Measurements from ENCODE around the gene IGFBP2. TPM values are rescaled to one million over a fixed set of nuclear protein-coding genes. Genes with fewer than 3 reads are reported as not detected.

IGFBP2 gene
- total RNA-seq, 1 donor from 2014 or later: 136 TPM

DNA sequence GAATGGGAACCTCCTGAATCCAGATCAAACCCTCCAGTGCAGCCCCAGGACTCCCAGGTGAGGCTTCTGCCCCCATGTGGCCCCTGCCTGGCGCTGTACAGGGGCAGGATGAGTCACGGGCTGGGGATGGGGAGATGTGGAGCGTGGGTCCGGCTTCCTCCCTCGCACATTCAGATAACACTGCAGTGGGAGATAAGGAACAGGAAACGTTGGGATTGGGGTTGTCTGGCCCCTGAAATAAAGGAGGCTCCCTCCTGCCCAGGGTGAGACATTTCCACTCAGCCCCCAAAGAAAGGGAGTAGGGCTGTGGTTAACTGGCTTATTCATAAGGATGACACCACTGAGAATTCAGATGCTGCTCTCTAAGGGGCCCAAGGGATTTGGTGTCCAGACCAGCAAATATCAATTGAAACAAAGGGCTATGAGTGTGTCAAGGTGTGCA is 31.4 kb downstream of the IGFBP2 start:
- peaks cover 23% of the 10 kb centered on the region for H3K4me1 ChIP-seq
- no peak for DNase-seq
- intact Hi-C loops (cut with micrococcal nuclease): no loop called here

DNA sequence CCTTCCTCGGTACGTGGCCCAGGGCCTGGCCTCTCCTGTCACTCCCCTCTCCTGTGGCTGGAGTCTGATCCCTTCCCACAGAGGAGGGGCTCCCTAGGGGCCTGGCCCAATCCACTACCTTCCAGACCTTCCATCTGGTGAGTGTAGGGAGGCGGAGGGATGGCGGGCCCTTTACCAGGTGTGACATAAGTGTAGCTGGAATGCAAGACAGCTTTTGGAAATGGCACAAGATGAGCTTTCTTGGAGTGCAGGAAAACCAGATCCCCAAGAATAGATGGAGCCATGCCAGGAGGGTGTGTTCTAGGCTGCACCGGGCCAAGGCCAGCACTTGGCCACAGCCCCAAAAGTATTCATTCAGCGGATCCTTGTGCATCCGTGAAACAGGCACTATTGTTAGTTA is 32.0 kb downstream of the IGFBP2 start:
- intact Hi-C loops (cut with micrococcal nuclease): no loop called here
- H3K9me3 ChIP-seq (replicated peaks): no peaks in the 10 kb centered on the region
- DNase-seq: no peak
- no peaks in the 10 kb centered on the region for H3K27me3 ChIP-seq (ENCODE audit: low read depth)
- H3K27ac ChIP-seq (replicated peaks): peak overlapping the region; percentile 64
- peaks cover 5% of the 10 kb centered on the region for H3K36me3 ChIP-seq
- no peak overlapping the region for H3K4me3 ChIP-seq
- TF ChIP-seq, protein P1, sequence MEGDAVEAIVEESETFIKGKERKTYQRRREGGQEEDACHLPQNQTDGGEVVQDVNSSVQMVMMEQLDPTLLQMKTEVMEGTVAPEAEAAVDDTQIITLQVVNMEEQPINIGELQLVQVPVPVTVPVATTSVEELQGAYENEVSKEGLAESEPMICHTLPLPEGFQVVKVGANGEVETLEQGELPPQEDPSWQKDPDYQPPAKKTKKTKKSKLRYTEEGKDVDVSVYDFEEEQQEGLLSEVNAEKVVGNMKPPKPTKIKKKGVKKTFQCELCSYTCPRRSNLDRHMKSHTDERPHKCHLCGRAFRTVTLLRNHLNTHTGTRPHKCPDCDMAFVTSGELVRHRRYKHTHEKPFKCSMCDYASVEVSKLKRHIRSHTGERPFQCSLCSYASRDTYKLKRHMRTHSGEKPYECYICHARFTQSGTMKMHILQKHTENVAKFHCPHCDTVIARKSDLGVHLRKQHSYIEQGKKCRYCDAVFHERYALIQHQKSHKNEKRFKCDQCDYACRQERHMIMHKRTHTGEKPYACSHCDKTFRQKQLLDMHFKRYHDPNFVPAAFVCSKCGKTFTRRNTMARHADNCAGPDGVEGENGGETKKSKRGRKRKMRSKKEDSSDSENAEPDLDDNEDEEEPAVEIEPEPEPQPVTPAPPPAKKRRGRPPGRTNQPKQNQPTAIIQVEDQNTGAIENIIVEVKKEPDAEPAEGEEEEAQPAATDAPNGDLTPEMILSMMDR (IDR thresholded peaks at IDR 0.05; ENCODE audit: borderline replicate concordance): no peak
- H3K4me1 ChIP-seq: peaks cover 23% of the 10 kb centered on the region

More for the DNA sequence above, 31.4 kb downstream of the IGFBP2 start:
- Histone ChIP-seq H3K9me3 (replicated peaks) (no peaks in the 10 kb centered on the region), H3K36me3 (peaks cover 5% of the 10 kb centered on the region), H3K4me3 (no peak overlapping the region), H3K27me3 (ENCODE audit: low read depth) (no peaks in the 10 kb centered on the region), H3K27ac (replicated peaks) (peak overlapping the region; percentile 64)
- TF ChIP-seq, protein P1 (IDR thresholded peaks at IDR 0.05; ENCODE audit: borderline replicate concordance): no peak

GRCh38 chr2:216665717-216666116 is 32.5 kb downstream of the IGFBP2 start:
- intact Hi-C loops (cut with micrococcal nuclease): loop anchor here (2.0 kb wide), 1 partner anchor 149 kb away; no protein-coding TSS in a partner anchor
- TF ChIP-seq, protein P1 (IDR thresholded peaks at IDR 0.05; ENCODE audit: borderline replicate concordance): no peak
- DNase-seq: no peak
- Histone ChIP-seq H3K27ac (replicated peaks) (peak overlapping the region; percentile 64), H3K36me3 (peaks cover 2% of the 10 kb centered on the region), H3K4me1 (peaks cover 23% of the 10 kb centered on the region), H3K27me3 (ENCODE audit: low read depth) (no peaks in the 10 kb centered on the region), H3K4me3 (no peak overlapping the region), H3K9me3 (replicated peaks) (no peaks in the 10 kb centered on the region)

DNA sequence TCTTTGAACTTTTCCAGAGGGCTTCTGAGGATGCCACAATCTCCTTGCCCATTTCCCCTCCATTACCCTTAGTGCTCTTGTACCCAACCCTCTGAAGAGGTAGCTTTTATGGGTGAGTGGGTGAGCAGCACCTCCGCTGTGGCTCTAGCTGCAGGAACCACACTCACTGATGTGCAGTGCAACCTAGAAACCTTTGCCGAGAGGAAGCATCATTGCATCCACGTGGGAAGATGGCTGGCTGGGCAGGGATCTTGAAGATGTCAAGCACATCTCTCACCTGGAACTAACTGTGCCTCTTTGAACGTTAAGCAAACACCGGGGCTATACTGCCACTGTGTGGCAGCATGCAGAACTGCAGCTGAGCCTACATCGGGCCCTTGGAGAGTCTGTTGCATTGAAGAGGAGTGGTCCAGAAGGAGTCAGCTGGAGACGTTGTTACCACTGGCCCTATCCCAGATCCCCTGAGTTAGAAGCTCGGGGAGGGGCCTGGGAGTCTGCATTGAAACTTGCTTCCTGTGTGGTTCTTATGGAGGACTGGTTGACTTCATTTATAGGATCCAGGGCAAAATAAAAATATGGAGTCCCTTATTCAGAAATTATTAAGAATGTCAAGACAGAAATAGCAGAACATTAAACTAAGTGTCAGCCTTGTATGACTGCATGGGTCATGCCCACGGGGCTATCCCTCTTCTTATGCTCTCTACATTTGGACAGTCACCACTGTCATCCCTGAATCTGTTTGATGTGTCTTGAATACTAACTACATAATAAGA is 33.4 kb downstream of the IGFBP2 start:
- H3K4me1 ChIP-seq: peaks cover 23% of the 10 kb centered on the region
- H3K27ac ChIP-seq (replicated peaks): no peak overlapping the region
- no peaks in the 10 kb centered on the region for H3K9me3 ChIP-seq (replicated peaks)
- no peak for DNase-seq
- H3K27me3 ChIP-seq (ENCODE audit: low read depth): no peaks in the 10 kb centered on the region
- H3K36me3 ChIP-seq: no peaks in the 10 kb centered on the region
- H3K4me3 ChIP-seq: no peak overlapping the region
- TF ChIP-seq, protein P1 (IDR thresholded peaks at IDR 0.05; ENCODE audit: borderline replicate concordance): peak; percentile 99
- intact Hi-C loops (cut with micrococcal nuclease): loop anchor here (2.0 kb wide), 1 partner anchor 150 kb away; no protein-coding TSS in a partner anchor

DNA sequence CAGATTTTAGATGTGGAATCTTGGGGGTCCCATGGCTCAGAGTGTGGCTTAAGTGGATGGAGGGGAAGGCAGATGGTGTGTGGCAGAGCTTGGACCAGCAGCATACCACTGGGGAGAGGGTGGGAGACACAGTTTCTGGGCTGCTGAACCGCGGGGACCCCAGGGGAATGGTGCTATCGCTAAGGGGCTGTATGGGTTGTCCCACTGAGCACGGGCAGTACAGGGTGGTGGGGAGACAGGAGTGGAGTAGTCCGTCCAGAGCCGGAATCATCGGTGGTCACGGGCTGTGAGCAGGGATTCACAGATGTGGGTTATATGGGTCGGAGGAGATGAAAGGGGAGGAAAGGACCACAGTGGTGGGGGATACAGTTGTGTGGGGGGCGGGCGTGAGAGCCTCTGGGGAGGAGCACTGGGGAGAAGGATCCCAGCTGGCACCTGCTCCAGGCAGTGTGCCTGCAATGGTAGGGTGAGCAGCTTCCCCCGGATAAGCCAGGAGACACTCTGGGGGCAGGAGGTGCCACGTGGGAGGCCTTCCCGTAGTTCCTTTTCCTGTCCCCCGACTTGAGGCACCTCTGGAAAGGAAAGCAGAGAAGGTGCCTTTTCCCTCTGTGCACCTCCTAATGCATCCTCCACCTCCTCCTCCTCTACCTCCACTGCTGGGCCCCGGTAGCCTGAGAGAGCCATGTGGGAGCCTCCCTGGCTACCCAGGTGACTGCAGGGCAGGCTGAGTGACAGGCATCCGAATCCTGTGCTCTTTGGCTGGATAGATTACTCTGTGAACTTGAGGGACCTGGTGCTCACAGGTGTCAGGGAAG is 37.3 kb downstream of the IGFBP2 start:
- Histone ChIP-seq H3K4me3 (no peak overlapping the region), H3K9me3 (replicated peaks) (no peaks in the 10 kb centered on the region), H3K36me3 (peaks cover 19% of the 10 kb centered on the region), H3K27me3 (ENCODE audit: low read depth) (no peaks in the 10 kb centered on the region), H3K27ac (replicated peaks) (no peak overlapping the region), H3K4me1 (peaks cover 11% of the 10 kb centered on the region)
- no peak for DNase-seq
- TF ChIP-seq, protein P1 (IDR thresholded peaks at IDR 0.05; ENCODE audit: borderline replicate concordance): no peak
- intact Hi-C loops (cut with micrococcal nuclease): no loop called here
